NCI-H1417 (cell line): ENCODE measurements around the gene SGCD.

Experiments
- DNase-seq, 3 experiments: peaks; one replicate each; lab custom pipeline; 2025; lab: John Stamatoyannopoulos, UW

SGCD gene

GRCh38 chr5:156459812-156460385, 132.9 kb downstream of the SGCD start:
- DNase-seq = no peak

- no peak for DNase-seq
These were observed 133.5 kb downstream of the SGCD start for GRCh38 chr5:156460471-156460870.

DNA sequence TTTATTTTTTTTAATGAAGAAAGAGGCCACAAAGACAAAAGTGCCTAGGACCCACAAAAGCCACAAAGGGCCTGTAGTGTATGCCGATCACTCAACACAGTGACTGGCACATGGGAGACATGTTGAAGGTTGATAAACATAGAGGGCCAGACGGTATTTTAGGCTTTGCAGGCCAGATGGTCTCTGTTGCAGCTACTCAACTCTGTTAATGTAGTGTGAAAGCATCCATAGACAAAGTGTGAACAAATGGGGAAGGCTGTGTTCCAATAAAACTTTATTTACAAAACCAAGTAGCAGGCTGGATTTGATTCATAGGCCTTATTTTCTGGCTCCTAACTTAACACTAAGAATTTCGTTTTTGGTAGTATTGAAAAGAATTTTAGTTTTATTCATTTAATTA, 139.9 kb downstream of the SGCD start:
- no peak for DNase-seq

GRCh38 chr5:156469636-156470035, 142.7 kb downstream of the SGCD start:
- no peak for DNase-seq

GRCh38 chr5:156471893-156472292, 144.9 kb downstream of the SGCD start:
- DNase-seq = no peak

GRCh38 chr5:156473269-156473908, 146.4 kb downstream of the SGCD start:
- no peak for DNase-seq

GRCh38 chr5:156474251-156474650, 147.3 kb downstream of the SGCD start:
- DNase-seq = no peak

GRCh38 chr5:156475182-156476157, 148.5 kb downstream of the SGCD start:
- no peak for DNase-seq

DNA sequence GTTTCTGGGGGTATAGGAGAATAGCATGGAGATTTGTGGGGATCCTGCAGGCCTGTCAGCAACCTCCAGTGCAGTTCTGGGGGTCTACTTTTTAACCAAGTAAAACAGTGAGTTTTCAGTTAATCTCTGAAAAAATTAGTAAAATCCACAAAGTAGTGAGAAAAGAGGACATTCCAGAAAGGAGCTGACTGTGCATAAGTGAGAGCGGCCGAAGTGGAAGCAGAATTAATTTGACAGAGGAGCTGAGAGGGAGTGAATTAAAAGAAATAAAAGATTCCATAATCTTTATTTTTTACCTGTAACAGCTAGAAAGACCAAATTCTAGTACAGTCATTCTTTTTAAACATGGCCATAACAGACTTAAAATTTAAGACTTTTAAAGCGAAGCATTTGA, 149.2 kb downstream of the SGCD start:
- no peak for DNase-seq

- DNase-seq = no peak
These were observed 149.7 kb downstream of the SGCD start for GRCh38 chr5:156476678-156477077.

- no peak for DNase-seq
These were observed 150.2 kb downstream of the SGCD start for GRCh38 chr5:156477196-156477595.

- DNase-seq = no peak
These were observed 152.9 kb downstream of the SGCD start for GRCh38 chr5:156479849-156480248.

- no peak for DNase-seq
These were observed 154.8 kb downstream of the SGCD start for GRCh38 chr5:156481741-156482140.

- no peak for DNase-seq
These were observed 155.9 kb downstream of the SGCD start for GRCh38 chr5:156482818-156483217.

GRCh38 chr5:156486394-156487238, 159.7 kb downstream of the SGCD start:
- DNase-seq = no peak

- DNase-seq = no peak
These were observed 164.8 kb downstream of the SGCD start for GRCh38 chr5:156491766-156492165.

DNA sequence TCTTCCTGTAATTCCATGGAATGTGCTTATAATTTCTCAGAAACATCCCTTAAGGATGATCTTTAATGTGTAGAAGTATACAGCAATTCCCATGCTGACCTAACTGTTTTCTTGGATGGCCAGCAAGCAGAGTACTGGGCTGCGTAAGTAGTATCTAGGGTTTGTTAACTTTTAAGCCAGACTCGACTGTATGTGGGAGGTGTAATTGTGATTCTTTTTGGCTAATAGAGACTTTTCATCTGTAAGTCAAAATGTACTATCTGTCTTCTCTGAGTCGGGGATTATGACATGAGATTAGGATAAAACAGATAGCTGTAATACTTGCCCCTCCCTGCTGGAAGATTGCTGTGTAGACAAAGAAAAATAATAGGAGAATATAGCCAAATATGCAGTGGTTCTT, 169.3 kb downstream of the SGCD start:
- no peak for DNase-seq

- no peak for DNase-seq
These were observed 170.8 kb downstream of the SGCD start for GRCh38 chr5:156497804-156498208.

DNA sequence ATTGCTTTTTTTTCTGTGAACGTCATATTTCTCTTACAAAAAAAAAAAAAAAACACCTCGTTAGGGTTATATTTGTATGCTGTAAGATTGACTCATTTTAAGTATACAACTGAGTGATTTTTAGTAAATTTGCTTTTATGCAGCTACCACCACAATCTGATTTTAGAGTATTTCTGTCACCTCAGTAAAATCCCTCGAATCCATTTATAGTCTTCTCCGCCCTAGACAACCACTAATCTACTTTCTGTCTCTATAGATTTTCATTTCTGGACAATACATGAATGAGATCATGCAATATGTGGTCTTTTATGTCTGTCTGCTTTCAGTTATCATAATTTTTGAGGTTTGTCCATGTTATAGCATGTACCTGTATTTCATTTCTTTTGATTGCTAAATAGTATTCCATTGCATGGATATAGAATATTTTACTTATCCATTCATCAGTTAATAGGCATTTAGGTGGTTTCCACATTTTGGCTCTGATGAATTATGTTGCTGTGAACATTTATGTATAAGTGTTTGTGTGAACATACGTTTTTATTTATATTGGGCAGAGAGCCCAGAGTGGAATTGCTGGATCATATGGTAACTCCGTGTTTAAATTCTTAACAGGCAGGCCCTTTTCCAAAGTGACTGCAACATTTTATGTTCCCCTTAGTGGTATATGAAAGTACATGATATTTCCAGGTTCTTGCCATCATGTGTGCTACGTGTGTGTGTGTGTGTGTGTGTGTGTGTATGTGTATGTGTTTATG, 171.4 kb downstream of the SGCD start:
- DNase-seq = no peak

GRCh38 chr5:156500755-156501154, 173.8 kb downstream of the SGCD start:
- DNase-seq = no peak

- DNase-seq = peak in 2 of 3 experiments; percentile 18 to 55
These were observed 178.1 kb downstream of the SGCD start for GRCh38 chr5:156505101-156505500.
